Stimulated activated CD8-positive, alpha-beta memory T cell treated with anti-CD3 and anti-CD28 coated beads, Interleukin-4, amount 100 ng/mL, for 24 hours (primary cell): ENCODE data around the gene COL16A1.

Experiments used
- DNase-seq: peaks from one replicate; pipeline ENCODE4 v3.0.0-alpha.2; 2020; ENCODE audit warnings: low read depth

COL16A1 gene

DNA sequence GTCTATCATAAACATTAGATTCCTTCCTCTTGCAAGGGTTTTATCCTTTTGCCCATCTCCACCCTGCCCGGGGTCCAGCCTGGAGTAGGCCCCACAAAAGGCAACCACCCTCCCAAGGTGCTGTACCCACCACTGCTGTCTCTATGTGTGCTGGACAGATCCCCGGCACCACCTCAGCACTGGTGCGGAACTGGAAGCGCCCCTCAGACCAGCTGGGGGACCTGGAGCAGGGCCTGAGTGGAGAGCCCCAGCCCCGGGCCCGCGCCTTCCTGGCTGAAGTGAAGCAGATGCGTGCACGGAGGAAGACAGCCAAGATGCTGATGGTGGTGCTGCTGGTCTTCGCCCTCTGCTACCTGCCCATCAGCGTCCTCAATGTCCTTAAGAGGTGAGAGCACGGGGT, 80.5 kb downstream of the COL16A1 start:
- no peak for DNase-seq

DNA sequence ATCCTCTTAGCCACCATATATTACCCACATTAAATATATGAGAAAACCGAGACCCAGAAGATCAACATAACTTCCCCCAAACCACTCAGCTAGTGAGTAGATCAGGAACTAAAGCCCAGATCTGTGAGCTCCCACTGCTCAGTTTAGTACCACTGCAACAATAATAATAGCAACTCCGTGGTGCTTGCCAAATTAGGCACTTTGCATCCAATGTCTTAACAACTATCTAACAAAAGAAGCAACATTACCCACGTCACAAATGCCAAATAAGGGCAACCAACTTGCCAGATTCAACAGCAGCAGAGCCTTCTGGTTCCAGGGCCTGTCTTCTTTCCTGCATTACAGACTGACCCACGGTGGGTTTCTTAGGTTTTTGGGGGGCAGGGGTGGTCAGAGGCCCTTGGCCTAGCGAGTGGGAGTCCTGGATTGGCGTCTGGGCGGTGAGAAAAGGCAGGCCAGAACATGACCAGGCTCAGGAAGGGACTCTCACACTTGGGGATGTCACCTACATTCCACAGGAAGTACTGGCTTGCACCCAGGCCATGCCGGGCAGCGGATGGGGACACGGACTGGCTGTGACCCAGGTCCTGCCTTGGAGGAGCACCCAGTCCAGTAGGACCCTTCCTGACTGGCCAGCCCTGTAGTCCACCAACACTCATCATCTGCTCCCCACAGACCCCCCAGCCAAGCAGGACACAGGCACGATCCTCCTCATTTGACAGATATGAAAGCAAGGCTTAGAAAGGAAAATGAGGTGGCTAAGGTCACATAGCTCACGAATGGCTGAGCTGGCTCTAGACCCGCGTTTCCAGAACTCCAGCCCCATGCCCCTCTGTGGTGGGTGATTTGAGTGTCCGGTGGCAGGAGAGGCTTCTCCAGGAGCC, 81.7 kb downstream of the COL16A1 start:
- no peak for DNase-seq

DNA sequence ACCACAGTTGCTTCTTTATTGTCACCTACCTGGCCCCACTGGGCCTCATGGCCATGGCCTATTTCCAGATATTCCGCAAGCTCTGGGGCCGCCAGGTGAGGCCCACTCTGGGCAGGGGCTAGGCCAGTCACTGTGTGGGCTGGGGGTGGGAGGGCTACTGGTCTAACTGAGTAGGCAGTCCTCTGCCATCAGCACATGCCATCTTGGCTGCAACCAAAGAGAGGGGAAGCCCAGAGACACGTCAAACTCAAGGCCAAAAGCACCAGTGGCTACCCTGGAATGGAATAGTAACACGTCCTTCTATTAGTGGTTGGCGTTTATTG, 82.4 kb downstream of the COL16A1 start:
- DNase-seq, result no peak

GRCh38 chr1:31620631-31621497, 83.0 kb downstream of the COL16A1 start:
- no peak for DNase-seq

GRCh38 chr1:31618916-31619846, 84.6 kb downstream of the COL16A1 start:
- no peak for DNase-seq

- DNase-seq, result peak; percentile 40
Observed at GRCh38 chr1:31617916-31618746, 85.7 kb downstream of the COL16A1 start.

DNA sequence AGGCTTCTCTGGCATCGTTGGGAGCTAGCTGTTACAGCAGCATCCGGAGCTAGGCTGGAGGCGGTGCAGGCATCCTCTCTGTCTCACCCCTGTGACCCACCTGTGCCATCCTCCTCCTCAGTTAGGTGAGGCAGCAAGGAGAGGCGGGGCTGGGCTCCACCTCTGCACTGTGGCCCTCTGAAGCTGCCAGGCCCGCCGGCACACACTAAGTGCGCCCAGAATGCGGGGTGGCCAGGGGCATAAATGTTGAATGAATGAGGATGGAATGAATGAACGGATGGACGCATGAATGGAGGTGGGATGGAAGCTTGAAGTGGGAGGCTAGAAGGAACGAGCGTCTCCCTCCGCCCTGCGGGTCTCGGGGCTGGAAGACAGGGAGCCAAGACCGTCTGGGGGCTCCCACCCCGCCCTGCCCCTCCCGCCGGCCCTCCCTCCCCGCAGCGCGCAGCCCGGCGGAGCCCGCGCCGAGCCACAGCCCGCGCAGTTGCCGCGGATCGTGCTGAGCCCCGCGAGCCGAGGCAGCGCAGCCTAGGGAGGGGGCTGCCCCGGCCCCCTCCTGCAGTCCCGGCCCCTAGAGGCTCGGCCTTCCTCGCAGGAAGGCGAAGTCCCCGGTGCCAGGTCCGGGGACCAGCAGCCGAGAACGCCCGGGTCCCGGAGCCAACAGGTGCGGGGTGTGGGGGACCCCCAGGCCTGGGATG, 86.5 kb downstream of the COL16A1 start, which contains the start of gene HCRTR1:
Gene HCRTR1 (plus strand): TSS at position 472 of the 698 bp plus-strand sequence. CDS start 1,504 bp downstream, outside the sequence.
- DNase-seq, result no peak

DNA sequence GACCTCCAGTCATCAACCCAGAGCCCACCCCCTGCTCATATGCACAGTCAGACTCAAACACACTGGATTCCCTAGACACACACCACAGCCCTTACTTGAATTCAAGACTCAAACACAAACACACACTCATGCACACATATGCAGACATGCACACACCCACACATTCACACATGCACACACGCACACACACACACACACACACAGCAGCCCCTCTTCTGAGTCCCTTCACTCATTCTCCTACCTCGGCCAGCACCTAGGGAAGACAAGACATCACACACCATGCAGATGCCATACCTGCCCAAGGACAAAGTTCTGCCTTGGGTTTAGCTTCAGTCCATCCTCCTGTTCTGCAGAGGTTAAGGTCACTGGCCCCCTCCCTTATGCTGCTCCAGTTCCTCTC, 87.9 kb downstream of the COL16A1 start:
- DNase-seq, result no peak

DNA sequence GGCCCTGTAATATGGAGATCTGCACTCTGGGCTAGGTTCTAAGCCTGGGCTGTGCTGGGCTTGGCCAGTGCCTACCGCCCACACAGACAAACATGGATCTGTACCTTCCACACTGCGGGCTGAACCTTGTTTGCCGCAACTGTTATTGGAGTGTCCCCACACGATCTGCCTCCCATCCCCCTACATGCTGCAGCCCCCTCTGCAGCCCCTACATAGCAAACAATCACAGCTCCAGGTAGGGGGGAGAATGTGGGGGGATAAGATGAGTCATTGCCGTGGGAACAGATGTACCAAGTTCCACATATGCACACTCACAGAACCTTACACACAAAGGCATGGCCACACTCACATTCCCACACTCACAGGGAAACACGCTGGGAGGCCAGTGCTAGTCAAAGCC, 88.4 kb downstream of the COL16A1 start:
- no peak for DNase-seq

- no peak for DNase-seq
Observed at GRCh38 chr1:31614414-31615005, 89.3 kb downstream of the COL16A1 start.

- no peak for DNase-seq
Observed at GRCh38 chr1:31609514-31610118, 94.2 kb downstream of the COL16A1 start.

DNA sequence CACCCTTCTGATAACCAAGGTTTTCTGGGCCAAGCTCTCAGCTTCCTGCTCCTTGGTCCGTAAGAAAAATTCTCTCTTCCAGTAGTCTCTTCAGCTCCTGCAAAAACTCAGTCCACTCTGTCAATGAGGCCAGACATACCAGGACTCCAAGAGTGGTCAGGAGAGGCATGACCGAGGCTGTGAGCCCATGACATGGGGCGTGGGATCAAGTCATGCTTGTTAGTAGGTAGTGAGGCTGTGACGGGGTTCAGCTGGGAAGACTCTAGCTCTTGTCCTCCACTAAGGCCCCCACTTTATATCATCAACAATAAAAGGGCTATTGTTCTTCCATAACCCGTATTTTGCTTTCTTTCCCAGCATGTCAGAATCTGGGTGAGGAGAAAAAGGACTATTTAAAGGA, 96.5 kb downstream of the COL16A1 start:
- DNase-seq, result no peak

GRCh38 chr1:31605908-31606427, 97.8 kb downstream of the COL16A1 start:
- peak; percentile 12 for DNase-seq
